GM18498 (cell line): Measurements from ENCODE around the gene LUC7L.
A peak's percentile ranks its signal among the peaks of the same experiment; 100 is the strongest.
"Not testable (repeated sequence)": the region's sequence is repeated elsewhere in the genome, so short reads cannot be mapped to it uniquely, and the experiment has no call there.

Experiments
- ATAC-seq: cut with Tn5 transposase; IDR thresholded peaks from one replicate; pipeline ENCODE4 v1.9.1; 2021; ENCODE audit warnings: mild to moderate bottlenecking, moderate library complexity; ENCODE audit not compliant: unreplicated experiment

Gene LUC7L

GRCh38 chr16:183005-183404 is 46.2 kb downstream of the LUC7L start:
- ATAC-seq = no peak

GRCh38 chr16:181565-182021 is 47.7 kb downstream of the LUC7L start:
- no peak for ATAC-seq

GRCh38 chr16:180681-181564 is 48.3 kb downstream of the LUC7L start:
- ATAC-seq = peak; percentile 61

GRCh38 chr16:180101-180675 is 49.1 kb downstream of the LUC7L start, which contains the start of gene HBQ1:
Gene HBQ1 (plus strand): TSS chr16:180459. CDS start chr16:180487, 28 bp downstream.
- ATAC-seq = no peak

- no peak for ATAC-seq
Measured at GRCh38 chr16:179211-180092, 49.8 kb downstream of the LUC7L start.

- ATAC-seq = no peak
Measured at GRCh38 chr16:178668-179015, 50.6 kb downstream of the LUC7L start.

GRCh38 chr16:177981-178667 is 51.1 kb downstream of the LUC7L start:
- ATAC-seq = no peak

- ATAC-seq = no peak
Measured at GRCh38 chr16:177394-177822, 51.8 kb downstream of the LUC7L start.

- ATAC-seq = not testable (repeated sequence)
Measured at GRCh38 chr16:176477-177382, 52.5 kb downstream of the LUC7L start, which contains the start of gene HBA1. Gene HBA1 (plus strand): TSS chr16:176680. CDS start chr16:176717, 37 bp downstream.

GRCh38 chr16:176006-176405 is 53.2 kb downstream of the LUC7L start:
- ATAC-seq = not testable (repeated sequence)

GRCh38 chr16:175011-175949 is 54.0 kb downstream of the LUC7L start:
- ATAC-seq = no peak

GRCh38 chr16:173928-174769 is 55.1 kb downstream of the LUC7L start:
- ATAC-seq = not testable (repeated sequence)

GRCh38 chr16:173211-173854 is 55.9 kb downstream of the LUC7L start:
- not testable (repeated sequence) for ATAC-seq

GRCh38 chr16:172374-172941 is 56.8 kb downstream of the LUC7L start, which contains the start of gene HBA2:
Gene HBA2 (plus strand): TSS chr16:172876. CDS start chr16:172913, 37 bp downstream.
- not testable (repeated sequence) for ATAC-seq

- ATAC-seq = no peak
Measured at GRCh38 chr16:170788-171187, 58.5 kb downstream of the LUC7L start.

GRCh38 chr16:170088-170507 is 59.2 kb downstream of the LUC7L start:
- ATAC-seq = not testable (repeated sequence)
